GM12878 (cell line): Measurements from ENCODE around the gene FAM83D. TPM values are rescaled to one million over a fixed set of nuclear protein-coding genes. Genes with fewer than 3 reads are reported as not detected.

Experiments
- ATAC-seq: fragments of 200-7000 bp; cut with Tn5 transposase; 3 replicates; pipeline ENCODE4 v1.9.1; 2020; ENCODE audit warnings: mild to moderate bottlenecking, moderate library complexity
- BruUV-seq: library from RNA; stranded (reverse); fragments of 400-500 nt; replicated peaks from 2 replicates; lab custom pipeline; 2021; lab: Mats Ljungman, UMichigan
- CTCF ChIA-PET: fragments of 300-600 bp; sonication (Branson Sonifier 250); formaldehyde crosslinking; extraction: SDS; loops from one replicate; lab custom pipeline; 2021; ENCODE audit warnings: inconsistent platforms; lab: Yijun Ruan, JAX
- POLR2A ChIA-PET: fragments of 350-600 bp; formaldehyde crosslinking; extraction: SDS; loops from one replicate; lab custom pipeline; 2021; ENCODE audit warnings: inconsistent platforms; lab: Charles Lee
- RAD21 ChIA-PET: fragments of 300-600 bp; sonication (Branson Sonifier 250); formaldehyde crosslinking; loops from one replicate; lab custom pipeline; 2023; ENCODE audit warnings: antibody characterized with exemption; ENCODE audit not compliant: unreplicated experiment; lab: Charles Lee
- SMC1A ChIA-PET: fragments of 300-600 bp; sonication (Branson Sonifier 250); formaldehyde crosslinking; loops from one replicate; lab custom pipeline; 2023; ENCODE audit not compliant: unreplicated experiment, uncharacterized antibody; lab: Charles Lee
- DNase-seq: peaks from one replicate; pipeline ENCODE4 v3.0.0-alpha.2; 2011; ENCODE audit warnings: low read depth, low spot score
- FAIRE-seq: peaks from 3 replicates; lab custom pipeline; 2011; peaks lifted over from hg19 to GRCh38; lab: Jason Lieb, UNC
- H2AFZ ChIP-seq: 2 replicates; pipeline ENCODE4 v1.6.0; 2011; ENCODE audit warnings: low read depth, low read length, control low read depth; ENCODE audit not compliant: control insufficient read depth
- H3K27ac ChIP-seq: 2 replicates; pipeline ENCODE4 v1.5.1; 2011; ENCODE audit warnings: control low read depth; ENCODE audit not compliant: control insufficient read depth, insufficient read depth
- H3K27me3 ChIP-seq, 2 experiments: replicated peaks in 1 of 2; 2 replicates each; pipeline versions ENCODE4 v1.6.0 to v1.6.1; 2011; ENCODE audit warnings: low read length in 1 of 2; ENCODE audit not compliant: control insufficient read depth in 2 of 2, insufficient read depth in 2 of 2
- H3K36me3 ChIP-seq, 2 experiments: 2 replicates each; pipeline ENCODE4 v1.5.1; 2011; ENCODE audit warnings: low read length in 1 of 2; ENCODE audit not compliant: control insufficient read depth in 2 of 2, insufficient read depth in 2 of 2
- H3K4me1 ChIP-seq: 2 replicates; pipeline ENCODE4 v1.6.1; 2011; ENCODE audit warnings: mild to moderate bottlenecking, low read length, moderate library complexity, mixed read lengths; ENCODE audit not compliant: control insufficient read depth, insufficient read depth
- H3K4me2 ChIP-seq: 2 replicates; pipeline ENCODE4 v1.6.0; 2011; ENCODE audit warnings: control low read depth; ENCODE audit not compliant: control insufficient read depth, insufficient read depth
- H3K4me3 ChIP-seq: fragments of 200-600 bp; sonication (generic); 2 replicates; pipeline ENCODE4 v1.5.1; 2016
- H3K79me2 ChIP-seq: 2 replicates; pipeline ENCODE4 v1.6.0; 2011; ENCODE audit warnings: low read length; ENCODE audit not compliant: control insufficient read depth, insufficient read depth
- H3K9ac ChIP-seq: 2 replicates; pipeline ENCODE4 v1.8.0; 2011; ENCODE audit warnings: low read length, control low read depth, mixed read lengths; ENCODE audit not compliant: control insufficient read depth, insufficient read depth
- H3K9me3 ChIP-seq: replicated peaks from 3 replicates; pipeline ENCODE4 v1.5.1; 2011; ENCODE audit warnings: mild to moderate bottlenecking, low read length; ENCODE audit not compliant: control insufficient read depth, insufficient read depth
- H4K20me1 ChIP-seq: 2 replicates; pipeline ENCODE4 v1.6.0; 2011; ENCODE audit not compliant: control insufficient read depth, insufficient read depth
- CEBPB ChIP-seq, 2 experiments: fragments of 150-350 bp in 1 of 2; IDR thresholded peaks; 2 replicates each; pipeline ENCODE4 v1.6.1; 2012 to 2014; ENCODE audit warnings: low read depth in 2 of 2, low read length in 2 of 2, borderline replicate concordance in 1 of 2, inconsistent platforms in 1 of 2
- E2F4 ChIP-seq: IDR thresholded peaks from 2 replicates; pipeline ENCODE4 v1.6.1; 2012; ENCODE audit warnings: low read depth, low read length, improper control_type of control experiment
- GATAD2B ChIP-seq: fragments of 450-650 bp; conservative IDR thresholded peaks from 2 replicates; pipeline ENCODE4 v1.6.1; 2017; ENCODE audit warnings: low read depth, mild to moderate bottlenecking, moderate library complexity
- JUNB ChIP-seq: IDR thresholded peaks from 2 replicates; pipeline ENCODE4 v1.6.1; 2016; ENCODE audit warnings: antibody characterized with exemption, mild to moderate bottlenecking
- MEF2B ChIP-seq: fragments of 450-650 bp; IDR thresholded peaks from 2 replicates; pipeline ENCODE4 v1.6.1; 2018; ENCODE audit warnings: mild to moderate bottlenecking, moderate library complexity; ENCODE audit not compliant: partially characterized antibody, poor library complexity, severe bottlenecking
- MYC ChIP-seq: IDR thresholded peaks from 2 replicates; pipeline ENCODE4 v1.6.1; 2011; ENCODE audit warnings: mild to moderate bottlenecking, low read length, moderate library complexity, inconsistent platforms; ENCODE audit not compliant: insufficient read depth, insufficient replicate concordance, insufficient read length, severe bottlenecking
- PML ChIP-seq: IDR thresholded peaks from 2 replicates; pipeline ENCODE4 v1.6.1; 2012; ENCODE audit warnings: low read length, inconsistent platforms
- SMAD5 ChIP-seq: IDR thresholded peaks from 2 replicates; pipeline ENCODE4 v1.6.1; 2016; ENCODE audit warnings: antibody characterized with exemption, low read depth
- SMARCA5 ChIP-seq: fragments of 450-650 bp; IDR thresholded peaks from 2 replicates; pipeline ENCODE4 v1.6.1; 2017; ENCODE audit warnings: mild to moderate bottlenecking
- USF1 ChIP-seq: IDR thresholded peaks from 2 replicates; pipeline ENCODE4 v1.6.1; 2011; ENCODE audit warnings: borderline replicate concordance, low read depth, mild to moderate bottlenecking, moderate library complexity, mixed read lengths, low read length; ENCODE audit not compliant: insufficient read depth; ENCODE audit errors: extremely low read length
- YBX1 ChIP-seq: fragments of 450-650 bp; IDR thresholded peaks from 2 replicates; pipeline ENCODE4 v1.6.1; 2016; ENCODE audit warnings: antibody characterized with exemption
- YY1 ChIP-seq: IDR thresholded peaks from 2 replicates; pipeline ENCODE4 v1.6.1; 2011; ENCODE audit warnings: low read depth, mild to moderate bottlenecking, low read length
- ZNF217 ChIP-seq: fragments of 450-650 bp; IDR thresholded peaks from 2 replicates; pipeline ENCODE4 v1.6.1; 2017; ENCODE audit warnings: antibody characterized with exemption, mild to moderate bottlenecking
- ZNF622 ChIP-seq: fragments of 450-650 bp; IDR thresholded peaks from 2 replicates; pipeline ENCODE4 v1.6.1; 2017; ENCODE audit warnings: mild to moderate bottlenecking, inconsistent platforms
- ZNF687 ChIP-seq: fragments of 450-650 bp; IDR thresholded peaks from 2 replicates; pipeline ENCODE4 v1.6.1; 2017; ENCODE audit warnings: mild to moderate bottlenecking, moderate library complexity
- ZSCAN29 ChIP-seq: fragments of 450-650 bp; IDR thresholded peaks from 2 replicates; pipeline ENCODE4 v1.6.1; 2017; ENCODE audit warnings: mild to moderate bottlenecking, moderate library complexity
- WGBS: methylation state at CpG from one replicate; pipeline ENCODE4 v1.1.6; 2016; ENCODE audit warnings: low lambda C conversion rate; ENCODE audit not compliant: insufficient replicate concordance, insufficient coverage; ENCODE audit errors: missing lambda C conversion rate; 5-methylcytosine and 5-hydroxymethylcytosine counted together
- in situ Hi-C: fragments of 300-500 bp; cut with MboI; formaldehyde crosslinking; loops from 9 replicates; pipeline ENCODE4 v1.14.3; 2018; ENCODE audit warnings: mixed read lengths
- intact Hi-C: fragments of 100-400 bp; cut with micrococcal nuclease; formaldehyde crosslinking; loops from one replicate; pipeline ENCODE4 v1.14.2; 2022; ENCODE audit not compliant: unreplicated experiment
- polyA plus RNA-seq, 11 experiments: library from polyadenylated mRNA; depleted of rRNA in 4 of 11; unstranded in 6 of 11; stranded (reverse) in 5 of 11; fragments of >200 nt; fragmentation: Nextera tagmentation in 4 of 11; fragmentation: Illumina TruSeq in 1 of 11; extraction: Ambion mirVana in 4 of 11; extraction: Trizol in 1 of 11; gene quantifications; 1 replicate in 1 of 11; 2 replicates in 10 of 11; pipeline versions ENCODE4 v1.2.1 to v1.2.3, GENCODE V29; 2011 to 2016; ENCODE audit warnings: inconsistent platforms in 2 of 11, missing spikeins in 2 of 11, low read depth in 1 of 11
- total RNA-seq, 4 experiments: library from RNA; depleted of rRNA in 3 of 4; stranded (reverse); fragments of >200 nt in 3 of 4; fragmentation: Illumina TruSeq in 1 of 4; extraction: Trizol in 1 of 4; gene quantifications; 2 replicates each; pipeline versions ENCODE4 v1.2.1 to v1.2.3, GENCODE V29; 2013 to 2021

Gene FAM83D
- total and polyA plus RNA-seq, 10 of the 15 experiments (the other 5 are each of a cell fraction or from before 2014, with no cell fraction given), result 4.5 to 34.8 (median 19.2) TPM

- Histone ChIP-seq H4K20me1 (no peaks in the 10 kb centered on the region), H3K9ac (no peak overlapping the region), H3K27ac (no peak overlapping the region), H3K4me2 (no peak overlapping the region), H3K79me2 (no peaks in the 10 kb centered on the region), H3K9me3 (no peaks in the 10 kb centered on the region), H3K4me3 (no peak overlapping the region), H3K27me3 (no peaks in the 10 kb centered on the region), H2AFZ (no peak overlapping the region), H3K36me3 (peaks cover 8 to 19% of the 10 kb centered on the region in 2 experiments; a peak in 3 of 4 replicates), H3K4me1 (no peaks in the 10 kb centered on the region)
- RAD21 ChIA-PET, result interaction anchor here (2.0 to 2.6 kb wide), 2 partner anchors 77 to 128 kb away, joined by 8 to 10 read pairs; no protein-coding TSS in a partner anchor
- SMC1A ChIA-PET, result interaction anchor here (1.0 to 2.0 kb wide), 5 partner anchors 11 to 123 kb away, joined by 3 to 6 read pairs (median 3); no protein-coding TSS in a partner anchor
- BruUV-seq, result no TSS peak
- ATAC-seq, result no peak
- 92% methylated on average over 9 of the region's 9 CpGs for WGBS
- no peak for DNase-seq
- FAIRE-seq, result no peak
- TF ChIP-seq CEBPB (IDR thresholded peaks at IDR 0.05; ENCODE audit: borderline replicate concordance in 1 of 2, low read depth in 2 of 2, low read length in 2 of 2) (no peak), PML (no peak), GATAD2B (no peak), ZNF687 (no peak), USF1 (no peak), MEF2B (no peak), ZNF622 (no peak), MYC (no peak), YBX1 (no peak), ZSCAN29 (no peak), YY1 (no peak), JUNB (no peak), SMARCA5 (no peak), SMAD5 (no peak), ZNF217 (no peak), E2F4 (no peak)
- POLR2A ChIA-PET, result interaction anchor here (1.6 kb wide), 2 partner anchors 13 to 76 kb away, joined by 3 read pairs; no protein-coding TSS in a partner anchor
- CTCF ChIA-PET, result interaction anchor here (1.2 to 12.8 kb wide), 4 partner anchors 15 to 127 kb away, joined by 3 to 182 read pairs (median 8); no protein-coding TSS in a partner anchor
- intact Hi-C loops (no loop called here), in situ Hi-C loops (loop anchor here (5.0 kb wide), 1 partner anchor 126 kb away; no protein-coding TSS in a partner anchor)
Measured at GRCh38 chr20:38920851-38921250, 5.4 kb upstream of the FAM83D start.
